Astrocyte of the hippocampus (primary cell): ENCODE data around the gene CLIC4.
A peak's percentile ranks its signal among the peaks of the same experiment; 100 is the strongest.
"Not testable (repeated sequence)": the region's sequence is repeated elsewhere in the genome, so short reads cannot be mapped to it uniquely, and the experiment has no call there.

ENCODE experiments used
- DNase-seq: peaks from one replicate; pipeline ENCODE4 v3.0.0; 2011; ENCODE audit warnings: low read depth, low spot score

The CLIC4 gene

DNA sequence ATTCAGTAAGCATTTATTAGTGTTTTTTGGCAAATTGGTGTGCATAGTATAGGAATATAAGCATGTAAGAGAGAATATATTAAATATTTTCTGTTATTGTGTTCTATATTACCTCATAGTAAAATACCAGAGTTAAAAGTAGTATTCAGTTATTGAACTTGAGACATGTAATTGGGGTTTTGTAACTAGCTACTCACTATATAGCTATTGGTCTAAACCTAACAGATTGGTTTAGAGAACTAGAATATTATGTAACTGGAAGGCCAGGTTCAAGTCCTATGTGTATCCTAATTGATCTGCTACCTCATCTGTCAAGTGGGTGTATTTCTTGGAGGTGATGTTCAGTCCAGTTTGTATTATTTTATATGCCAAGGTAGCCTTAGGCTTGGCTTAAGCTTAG is 26.3 kb downstream of the CLIC4 start:
- no peak for DNase-seq

DNA sequence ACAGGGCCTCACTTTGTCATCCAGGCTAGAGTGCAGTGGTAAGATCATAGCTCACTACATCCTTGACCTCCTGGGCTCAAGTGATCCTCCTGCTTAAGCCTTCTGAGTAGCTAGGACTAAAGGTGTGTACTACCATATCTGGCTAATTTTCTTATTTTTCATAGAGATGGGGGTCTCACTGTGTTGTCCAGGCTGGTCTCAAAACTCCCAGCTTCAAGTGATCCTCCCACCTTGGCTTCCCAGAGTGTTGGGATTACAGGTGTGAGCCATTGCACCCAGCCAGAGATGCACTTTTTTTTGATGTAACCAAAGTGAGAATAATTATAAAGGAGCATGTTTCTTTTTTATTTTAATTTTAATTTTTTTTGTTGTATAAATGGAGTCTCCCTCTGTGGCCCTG is 28.4 kb downstream of the CLIC4 start:
- no peak for DNase-seq

DNA sequence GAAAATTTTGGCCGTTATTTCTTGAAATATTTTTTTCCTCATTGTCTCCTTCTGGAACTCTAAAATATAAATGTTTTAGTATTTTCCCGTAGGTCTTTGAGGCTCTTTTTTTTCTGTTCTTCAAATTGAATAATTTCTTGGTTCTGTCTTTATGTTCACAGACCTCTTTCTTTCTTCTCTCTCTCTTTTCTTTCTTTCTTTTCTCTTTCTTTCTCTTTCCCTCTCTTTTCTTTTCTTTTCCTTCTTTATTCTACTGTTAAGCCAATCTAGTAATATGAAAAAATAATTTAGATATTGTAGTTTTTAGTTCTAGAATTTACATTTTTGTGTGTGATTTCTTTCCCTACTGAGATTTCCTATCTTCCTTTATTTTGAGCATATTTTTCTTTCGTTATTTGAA is 30.1 kb downstream of the CLIC4 start:
- DNase-seq: no peak

DNA sequence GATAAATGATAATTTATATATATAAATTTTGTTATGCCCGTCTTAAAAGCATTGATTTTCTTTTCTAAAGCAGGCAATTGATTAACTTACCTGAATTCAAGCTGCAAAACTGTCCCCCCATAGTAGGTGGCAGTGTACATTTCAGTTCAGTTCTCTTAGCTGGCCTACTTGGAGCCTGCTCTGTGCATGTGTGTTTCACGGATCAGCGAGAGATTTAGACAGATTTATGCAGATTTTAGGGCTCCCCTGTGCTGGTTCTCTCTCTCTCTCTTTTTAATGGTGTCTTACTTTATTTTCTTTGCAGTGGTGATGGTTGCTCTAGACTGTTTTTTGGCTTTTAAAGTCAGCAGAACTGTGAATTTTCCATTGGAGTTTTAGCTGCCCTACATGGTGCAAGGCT is 30.7 kb downstream of the CLIC4 start:
- no peak for DNase-seq

DNA sequence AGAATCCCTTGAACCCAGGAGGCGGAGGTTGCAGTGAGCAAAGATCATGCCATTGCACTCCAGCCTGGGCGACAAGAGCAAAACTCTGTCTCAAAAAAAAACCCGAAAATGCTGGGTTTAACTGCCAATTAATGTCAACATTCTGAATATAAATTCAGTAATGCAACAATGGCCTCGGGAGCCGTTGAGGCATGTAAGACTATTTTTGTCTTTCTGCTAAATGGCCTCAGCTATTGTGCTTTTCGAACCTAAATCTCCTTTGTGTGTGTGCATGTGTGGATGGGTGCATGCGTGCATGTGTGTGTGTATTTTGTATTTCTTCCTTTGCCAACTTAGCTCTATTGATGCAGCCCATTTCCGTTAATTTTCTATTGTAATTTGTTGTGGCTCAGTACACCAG is 31.6 kb downstream of the CLIC4 start:
- DNase-seq: no peak

DNA sequence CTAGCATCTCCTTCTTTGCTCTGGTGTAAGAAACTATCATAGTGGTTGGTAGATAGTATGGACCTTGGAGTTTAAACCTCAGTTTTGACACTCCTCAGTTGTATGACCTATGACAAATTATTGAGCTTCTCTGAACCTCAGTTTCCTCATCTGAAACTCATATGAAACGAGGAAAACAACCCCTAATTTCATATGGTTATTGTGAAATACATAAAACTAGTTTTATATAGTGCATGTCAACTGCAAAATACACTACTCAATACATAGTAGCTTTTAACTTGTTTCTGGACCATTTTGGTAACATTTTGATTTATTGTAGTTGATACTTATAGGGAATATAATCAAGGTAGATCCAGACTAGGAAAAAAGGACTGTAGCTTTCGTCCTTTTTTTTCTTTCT is 32.9 kb downstream of the CLIC4 start:
- no peak for DNase-seq

DNA sequence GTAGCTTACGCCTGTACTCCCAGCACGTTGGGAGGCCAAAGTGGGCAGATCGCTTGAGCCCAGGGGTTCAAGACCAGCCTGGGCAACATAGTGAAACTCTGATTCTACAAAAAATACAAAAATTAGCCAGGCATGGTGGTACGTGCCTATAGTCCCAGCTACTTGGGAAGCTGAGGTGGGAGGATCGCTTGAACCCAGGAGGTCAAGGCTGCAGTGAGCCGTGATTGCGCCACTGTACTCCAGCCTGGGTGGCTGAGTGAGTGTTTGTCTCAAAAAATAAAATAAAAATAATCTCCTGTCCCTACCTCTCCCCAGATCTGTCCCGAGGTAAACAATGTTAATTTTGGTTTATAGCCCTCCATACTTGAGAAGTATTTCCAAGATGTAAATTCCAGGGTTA is 34.0 kb downstream of the CLIC4 start:
- not testable (repeated sequence) for DNase-seq

DNA sequence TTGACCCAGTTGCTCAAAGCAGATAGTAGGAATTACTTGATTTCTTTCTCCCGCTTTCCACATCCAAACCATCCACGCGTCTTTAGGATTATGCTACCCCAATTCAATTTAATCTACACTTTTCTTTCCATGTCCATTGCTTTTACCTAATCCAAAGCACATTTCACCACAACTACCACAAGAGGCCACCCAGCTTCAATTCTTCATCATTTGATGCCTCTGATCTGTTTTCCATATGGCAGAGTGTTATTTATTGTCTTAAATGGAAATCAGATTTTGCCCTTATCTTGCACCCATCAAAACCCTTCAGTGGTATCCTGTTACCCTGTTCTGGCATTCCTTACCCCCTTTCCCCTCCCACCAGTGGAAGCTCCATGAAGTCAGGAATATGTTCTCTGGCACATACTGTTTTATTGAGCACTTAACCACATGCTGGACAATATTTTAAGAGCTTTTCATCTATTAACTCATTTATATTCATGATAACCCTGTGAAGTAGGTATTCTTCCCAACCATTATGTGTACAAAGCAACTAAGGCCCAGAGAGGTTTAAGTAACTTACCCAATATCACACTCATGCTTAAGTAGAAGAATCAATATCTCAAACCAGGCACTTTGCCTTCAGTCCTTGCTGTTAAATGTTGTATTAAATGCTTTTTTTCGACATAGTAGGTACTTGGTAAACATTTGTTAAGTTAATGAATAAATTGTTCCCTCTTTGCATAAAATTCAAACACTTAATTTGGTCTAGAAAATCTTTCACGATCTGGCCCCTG is 34.6 kb downstream of the CLIC4 start:
- DNase-seq: no peak

DNA sequence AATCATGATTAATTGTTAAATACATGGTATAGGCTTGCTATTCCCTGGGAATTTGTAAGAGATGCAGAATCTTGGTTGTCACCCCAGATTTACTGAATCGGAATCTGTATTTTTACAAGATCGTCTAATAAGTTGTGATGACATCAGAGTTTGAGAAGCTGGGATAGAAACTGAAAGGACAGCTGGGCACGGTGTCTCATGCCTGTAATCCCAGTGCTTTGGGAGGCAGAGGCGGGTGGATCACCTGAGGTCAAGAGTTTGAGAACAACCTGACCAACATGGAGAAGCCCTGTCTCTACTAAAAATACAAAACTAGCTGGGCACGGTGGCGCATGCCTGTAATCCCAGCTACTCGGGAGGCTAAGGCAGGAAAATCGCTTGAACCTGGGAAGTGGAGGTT is 35.4 kb downstream of the CLIC4 start:
- DNase-seq: not testable (repeated sequence)

DNA sequence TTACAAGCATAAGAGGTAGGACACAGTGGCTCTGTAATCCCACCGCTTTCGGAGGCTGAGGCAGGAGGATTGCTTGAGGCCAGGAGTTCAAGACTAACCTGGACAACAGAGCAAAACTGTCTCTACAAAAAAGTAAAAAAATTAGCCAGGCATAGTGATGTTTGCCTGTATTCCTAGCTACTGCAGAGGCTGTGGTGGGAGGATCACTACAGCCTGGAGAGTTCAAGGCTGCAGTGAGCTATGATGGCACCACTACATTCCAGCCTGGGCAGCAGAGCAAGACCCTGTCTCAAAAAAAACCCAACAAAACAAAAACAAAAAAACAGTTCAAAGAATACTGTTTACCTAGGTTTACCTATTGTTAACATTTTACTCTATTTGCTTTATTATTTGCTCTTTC is 37.4 kb downstream of the CLIC4 start:
- no peak for DNase-seq

DNA sequence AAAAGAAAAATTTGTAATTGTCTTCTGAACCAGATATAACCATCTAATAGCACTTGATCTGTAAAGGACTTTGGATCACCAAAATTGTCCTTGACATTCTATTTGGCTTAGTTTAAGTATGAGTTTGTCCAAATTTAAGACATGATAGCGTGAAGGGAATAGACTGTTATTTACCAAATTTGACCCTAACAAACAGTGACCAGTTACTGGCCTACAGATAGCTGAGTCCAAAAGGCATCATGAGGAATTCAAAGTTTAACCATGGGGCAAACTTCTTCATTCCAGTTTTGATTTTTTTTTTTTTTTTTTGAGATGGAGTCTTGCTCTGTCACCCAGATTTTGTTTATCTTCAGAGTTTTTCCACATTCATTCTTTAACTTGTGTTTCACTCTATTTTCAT is 38.5 kb downstream of the CLIC4 start:
- no peak for DNase-seq

DNA sequence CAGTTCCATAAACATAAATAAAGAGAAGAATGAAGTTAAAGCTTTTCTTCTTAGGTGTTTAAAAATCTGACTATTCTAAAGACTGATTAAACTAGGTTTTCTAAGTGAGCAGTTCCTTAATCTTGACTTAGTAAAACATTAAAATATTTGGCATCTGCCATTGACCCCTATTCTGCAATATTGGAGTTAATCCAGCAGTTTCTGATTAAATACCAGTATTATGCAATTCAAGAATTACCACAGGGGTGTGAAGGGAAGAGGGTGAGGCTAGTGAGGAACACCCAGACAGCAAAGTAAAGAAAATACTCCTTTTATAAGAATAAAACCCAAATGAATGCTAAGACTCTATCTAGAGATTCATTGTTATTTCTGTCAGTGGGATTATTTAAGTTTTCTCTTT is 40.9 kb downstream of the CLIC4 start:
- no peak for DNase-seq

DNA sequence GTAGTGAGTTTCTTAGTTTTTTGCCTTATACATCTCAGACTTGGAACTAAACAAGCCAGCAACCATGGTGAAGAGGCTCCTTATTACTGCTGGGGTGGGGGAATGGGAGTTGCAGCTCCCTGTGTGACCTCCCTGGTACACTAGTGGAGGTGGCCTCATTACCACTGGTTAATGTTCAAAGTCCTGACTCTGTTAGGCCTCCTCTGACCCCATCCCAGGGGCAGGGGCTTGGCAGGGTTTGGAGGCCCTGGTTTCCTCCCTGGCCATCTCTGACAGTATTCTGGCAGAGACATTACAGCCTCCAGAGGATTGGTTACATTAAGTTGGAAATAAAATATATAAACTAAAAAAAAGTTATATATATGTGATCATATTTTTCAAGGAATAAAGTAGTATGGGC is 45.2 kb downstream of the CLIC4 start:
- DNase-seq: no peak

DNA sequence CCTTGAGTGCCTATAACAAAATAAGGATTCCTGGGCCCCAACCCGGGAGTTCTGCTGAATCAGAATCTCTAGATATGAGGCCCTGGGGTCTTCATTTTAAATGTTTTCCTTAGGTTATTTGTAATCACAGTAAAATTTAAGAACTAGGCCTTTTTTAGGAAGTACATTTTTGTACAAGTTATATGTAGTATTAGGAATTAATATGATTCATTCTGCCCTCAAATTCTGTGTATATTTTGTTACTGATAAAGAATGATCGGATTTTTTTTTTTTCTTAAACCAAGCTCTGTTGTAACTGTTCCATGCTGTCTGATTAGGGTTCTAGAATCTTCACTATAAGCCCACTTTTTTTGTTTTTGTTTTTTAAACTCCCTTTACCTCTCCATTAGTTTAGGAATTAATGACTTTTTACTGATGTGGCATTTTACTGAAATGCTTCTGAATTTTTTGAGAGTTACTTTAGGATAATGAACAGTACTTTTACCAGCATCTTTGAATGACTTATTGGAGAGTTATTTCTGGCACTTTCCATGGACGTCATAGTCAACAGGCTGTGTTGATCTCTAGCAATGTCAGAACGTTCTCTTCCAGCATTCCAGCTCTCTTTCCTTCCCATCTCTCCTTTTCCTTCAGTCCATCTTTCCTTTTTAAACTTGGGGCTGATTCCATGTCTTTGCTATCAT is 48.3 kb downstream of the CLIC4 start:
- DNase-seq: peak; percentile 82

DNA sequence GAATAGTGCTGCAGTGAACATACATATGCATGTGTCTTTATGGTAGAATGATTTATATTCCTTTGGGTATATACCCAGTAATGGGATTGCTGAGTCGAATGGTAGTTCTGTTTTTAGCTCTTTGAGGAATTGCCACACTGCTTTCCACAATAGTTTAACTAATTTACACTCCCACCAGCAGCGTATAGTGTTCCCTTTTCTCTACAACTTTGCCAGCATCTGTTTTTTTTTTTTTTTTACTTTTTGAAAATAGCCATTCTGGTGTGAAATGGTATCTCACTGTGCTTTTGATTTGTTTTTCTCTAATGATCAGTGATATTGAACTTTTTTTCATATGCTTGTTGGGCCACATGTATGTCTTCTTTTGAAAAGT is 48.9 kb downstream of the CLIC4 start:
- not testable (repeated sequence) for DNase-seq

DNA sequence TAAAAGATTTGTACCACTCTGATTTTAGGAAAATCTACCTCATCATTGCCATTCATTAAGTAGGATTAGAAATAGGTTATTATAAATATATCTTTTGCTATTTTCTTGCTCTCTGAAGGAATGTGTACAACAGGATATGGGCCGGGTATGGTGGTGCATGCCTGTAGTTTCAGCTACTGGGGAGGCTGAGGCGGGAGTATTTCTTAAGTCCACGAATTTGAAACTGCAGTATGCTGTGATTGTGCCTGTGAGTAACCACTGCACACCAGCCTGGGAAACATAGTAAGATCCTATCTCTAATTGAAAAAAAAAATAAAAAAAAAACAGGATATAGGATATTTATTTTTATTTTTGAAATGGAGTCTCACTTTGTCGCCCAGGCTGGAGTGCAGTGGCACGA is 50.0 kb downstream of the CLIC4 start:
- no peak for DNase-seq

DNA sequence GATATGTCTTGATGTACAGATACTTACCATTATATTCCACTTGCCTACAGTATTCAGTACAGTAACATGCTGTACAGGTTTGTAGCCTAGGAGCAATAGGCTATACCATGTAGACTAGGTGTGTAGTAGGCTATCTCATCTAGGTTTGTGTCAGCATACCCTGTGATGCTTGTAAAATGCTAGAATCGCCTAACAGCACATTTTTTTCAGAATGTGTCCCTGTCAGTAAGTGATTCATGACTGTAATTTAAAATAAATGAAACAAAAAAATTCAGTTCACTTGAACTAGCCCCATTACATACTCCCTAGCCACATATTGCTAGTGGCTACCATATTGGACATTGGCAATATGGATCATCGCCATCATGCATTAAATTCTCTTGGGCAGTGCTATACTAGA is 51.3 kb downstream of the CLIC4 start:
- no peak for DNase-seq

DNA sequence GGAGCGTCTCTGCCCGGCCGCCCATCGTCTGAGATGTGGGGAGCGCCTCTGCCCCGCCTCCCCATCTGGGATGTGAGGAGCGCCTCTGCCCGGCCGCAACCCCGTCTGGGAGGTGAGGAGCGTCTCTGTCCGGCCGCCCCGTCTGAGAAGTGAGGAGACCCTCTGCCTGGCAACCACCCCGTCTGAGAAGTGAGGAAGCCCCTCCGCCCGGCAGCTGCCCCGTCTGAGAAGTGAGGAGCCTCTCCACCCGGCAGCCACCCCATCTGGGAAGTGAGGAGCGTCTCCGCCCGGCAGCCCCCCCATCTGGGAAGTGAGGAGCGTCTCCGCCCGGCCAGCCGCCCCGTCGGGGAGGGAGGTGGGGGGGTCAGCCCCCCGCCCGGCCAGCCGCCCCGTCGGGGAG is 54.0 kb downstream of the CLIC4 start:
- DNase-seq: not testable (repeated sequence)

DNA sequence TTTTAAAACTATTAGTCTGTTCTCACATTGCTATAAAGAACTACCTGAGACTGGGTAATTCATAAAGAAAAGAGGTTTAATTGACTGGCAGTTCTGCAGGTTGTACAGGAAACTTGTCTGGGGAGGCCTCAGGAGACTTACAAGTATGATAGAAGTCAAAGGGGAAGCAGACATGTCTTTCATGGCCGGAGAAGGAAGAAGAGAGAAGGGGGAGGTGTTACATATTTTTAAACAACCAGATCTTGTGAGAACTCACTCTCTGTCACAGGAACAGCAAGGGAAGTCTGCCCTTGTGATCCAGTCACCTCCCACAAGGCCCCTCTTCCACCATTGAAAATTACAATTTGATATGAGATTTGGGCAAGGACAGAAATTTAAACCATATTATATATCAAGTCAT is 55.9 kb downstream of the CLIC4 start:
- no peak for DNase-seq

DNA sequence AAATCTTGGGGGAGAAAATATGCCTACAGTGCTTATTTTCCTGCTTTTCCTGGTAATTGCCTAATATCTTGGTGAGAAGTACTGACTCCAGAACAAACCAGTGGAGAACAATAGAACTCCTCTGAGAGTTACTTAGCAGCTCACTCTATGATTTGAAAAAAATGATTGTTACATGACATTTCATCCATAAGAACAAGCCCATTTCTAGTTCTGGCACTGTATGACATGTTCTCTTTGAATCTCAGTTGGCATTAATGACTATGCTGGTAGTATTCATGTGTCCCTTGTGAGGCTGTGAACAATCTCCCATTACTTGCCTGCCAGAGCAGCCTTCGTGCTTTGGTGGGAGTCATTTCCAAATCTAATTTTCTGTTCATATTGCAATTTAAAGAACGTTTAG is 58.0 kb downstream of the CLIC4 start:
- DNase-seq: no peak

DNA sequence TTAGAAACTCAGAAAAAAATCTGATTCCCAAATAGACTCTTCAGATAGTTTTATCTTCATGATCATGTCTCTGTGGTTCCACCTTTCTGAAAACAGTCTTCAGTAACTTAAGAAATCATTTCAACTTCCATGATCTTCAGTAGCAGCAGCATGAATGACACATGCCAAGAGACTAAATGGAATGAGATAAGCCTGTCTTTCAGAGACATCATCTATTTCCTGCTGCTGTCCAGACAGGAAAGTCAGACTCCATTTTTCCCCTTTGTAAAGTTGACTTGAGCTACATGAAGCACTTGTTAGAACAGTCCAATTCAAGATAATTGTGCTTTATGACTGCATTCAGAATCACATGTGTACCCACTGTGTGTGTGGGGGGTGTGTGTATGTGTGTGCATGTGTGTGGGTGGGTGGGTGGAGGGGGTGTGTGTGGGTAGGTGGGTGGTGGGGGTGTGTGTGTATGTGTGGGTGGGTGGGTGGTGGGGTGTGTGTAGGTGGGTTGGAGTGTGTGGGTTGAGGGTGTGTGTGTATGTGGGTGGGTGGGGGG is 58.8 kb downstream of the CLIC4 start:
- no peak for DNase-seq

DNA sequence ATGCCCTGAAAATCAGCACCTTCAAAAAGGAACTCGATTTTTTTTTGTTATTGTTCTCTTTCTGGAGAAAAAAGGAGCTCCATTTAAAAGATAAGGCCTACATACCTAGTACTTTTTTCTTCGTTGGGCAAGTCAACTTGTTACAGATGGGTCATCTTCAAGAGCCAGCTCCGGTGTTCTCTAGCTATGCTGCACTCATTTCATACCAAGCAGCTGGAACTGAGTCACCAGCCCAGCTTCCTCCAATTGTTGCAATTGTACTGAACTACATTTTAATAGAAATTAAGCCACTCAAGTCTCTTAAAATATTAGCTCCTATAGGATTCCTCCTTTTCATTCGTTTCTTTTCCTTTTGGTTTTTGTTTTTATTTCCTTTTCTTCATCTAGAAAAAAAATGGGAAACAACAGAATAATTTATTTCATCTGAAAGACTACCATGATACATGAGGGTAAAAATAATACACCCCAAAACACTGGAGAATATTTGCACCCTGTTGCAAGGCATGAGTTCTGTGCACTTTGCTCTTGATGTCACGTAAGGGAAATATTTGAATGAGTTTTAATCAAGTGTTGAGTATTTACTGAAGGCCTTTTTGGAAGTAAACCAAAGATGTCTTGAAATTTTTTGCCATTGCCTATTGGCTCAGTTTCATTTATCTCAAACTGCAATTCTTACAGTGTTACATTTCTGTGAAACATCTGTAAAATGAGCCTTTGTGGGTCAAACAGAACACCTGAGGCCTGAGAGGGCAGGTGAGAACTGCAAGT is 60.5 kb downstream of the CLIC4 start:
- DNase-seq: peak; percentile 31

DNA sequence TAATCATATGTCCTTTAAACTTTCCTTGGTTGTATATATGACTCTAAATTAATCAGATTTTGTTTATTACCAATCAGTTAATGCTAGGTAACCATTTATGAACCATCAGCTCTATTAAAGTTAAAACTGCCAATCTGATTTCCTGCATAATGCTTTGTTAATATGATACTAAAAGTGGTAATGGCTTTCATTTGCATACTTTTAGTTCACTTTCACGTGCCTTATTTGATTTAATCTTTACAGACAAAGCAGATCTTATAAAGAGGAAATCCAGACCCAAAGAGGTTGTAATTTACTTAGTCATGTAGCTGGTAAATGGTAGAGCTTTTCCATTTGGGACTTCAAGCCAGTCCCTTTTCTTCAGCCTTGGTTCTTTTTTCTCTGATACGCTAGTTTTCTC is 61.3 kb downstream of the CLIC4 start:
- no peak for DNase-seq
